Activated T-cell treated with anti-CD3 and anti-CD28 coated beads for 24 hours (primary cell): ENCODE data around the gene SAMD5.

Source experiments
- DNase-seq: peaks from one replicate; pipeline ENCODE4 v3.0.0-alpha.2; 2020; ENCODE audit warnings: low read depth

Gene SAMD5

GRCh38 chr6:147567141-147567805, 58.8 kb downstream of the SAMD5 start:
- DNase-seq: no peak

- DNase-seq: no peak
Observed at GRCh38 chr6:147569788-147570187, 61.3 kb downstream of the SAMD5 start.

GRCh38 chr6:147570681-147571080, 62.2 kb downstream of the SAMD5 start:
- DNase-seq: no peak

GRCh38 chr6:147577488-147577887, 69.0 kb downstream of the SAMD5 start:
- DNase-seq: no peak

GRCh38 chr6:147578159-147578558, 69.7 kb downstream of the SAMD5 start:
- DNase-seq: no peak

- DNase-seq: no peak
Observed at GRCh38 chr6:147578883-147579282, 70.4 kb downstream of the SAMD5 start.

- DNase-seq: no peak
Observed at GRCh38 chr6:147579667-147580066, 71.2 kb downstream of the SAMD5 start.

GRCh38 chr6:147582991-147583390, 74.5 kb downstream of the SAMD5 start:
- DNase-seq: no peak

- DNase-seq: no peak
Observed at GRCh38 chr6:147585256-147585655, 76.8 kb downstream of the SAMD5 start.

- no peak for DNase-seq
Observed at GRCh38 chr6:147586044-147586443, 77.6 kb downstream of the SAMD5 start.

GRCh38 chr6:147587907-147588306, 79.4 kb downstream of the SAMD5 start:
- DNase-seq: no peak

- DNase-seq: no peak
Observed at GRCh38 chr6:147588469-147588868, 80.0 kb downstream of the SAMD5 start.

GRCh38 chr6:147589739-147590250, 81.3 kb downstream of the SAMD5 start:
- no peak for DNase-seq

- DNase-seq: no peak
Observed at GRCh38 chr6:147595961-147596360, 87.5 kb downstream of the SAMD5 start.

- no peak for DNase-seq
Observed at GRCh38 chr6:147603392-147604081, 95.0 kb downstream of the SAMD5 start.

GRCh38 chr6:147604373-147604772, 95.9 kb downstream of the SAMD5 start:
- no peak for DNase-seq

- DNase-seq: no peak
Observed at GRCh38 chr6:147611992-147612391, 103.5 kb downstream of the SAMD5 start.

GRCh38 chr6:147614501-147614900, 106.0 kb downstream of the SAMD5 start:
- no peak for DNase-seq

GRCh38 chr6:147615659-147616456, 107.4 kb downstream of the SAMD5 start:
- no peak for DNase-seq

- DNase-seq: no peak
Observed at GRCh38 chr6:147617366-147617765, 108.9 kb downstream of the SAMD5 start.

GRCh38 chr6:147618457-147618856, 110.0 kb downstream of the SAMD5 start:
- no peak for DNase-seq

GRCh38 chr6:147618927-147619326, 110.4 kb downstream of the SAMD5 start:
- no peak for DNase-seq
